ENCODE data around the gene CDC42EP2. TPM values are rescaled to one million over a fixed set of nuclear protein-coding genes. Genes with fewer than 3 reads are reported as not detected.

The CDC42EP2 gene
- total RNA-seq, 2 donors from 2014 or later: 7.7 to 8.7 TPM

DNA sequence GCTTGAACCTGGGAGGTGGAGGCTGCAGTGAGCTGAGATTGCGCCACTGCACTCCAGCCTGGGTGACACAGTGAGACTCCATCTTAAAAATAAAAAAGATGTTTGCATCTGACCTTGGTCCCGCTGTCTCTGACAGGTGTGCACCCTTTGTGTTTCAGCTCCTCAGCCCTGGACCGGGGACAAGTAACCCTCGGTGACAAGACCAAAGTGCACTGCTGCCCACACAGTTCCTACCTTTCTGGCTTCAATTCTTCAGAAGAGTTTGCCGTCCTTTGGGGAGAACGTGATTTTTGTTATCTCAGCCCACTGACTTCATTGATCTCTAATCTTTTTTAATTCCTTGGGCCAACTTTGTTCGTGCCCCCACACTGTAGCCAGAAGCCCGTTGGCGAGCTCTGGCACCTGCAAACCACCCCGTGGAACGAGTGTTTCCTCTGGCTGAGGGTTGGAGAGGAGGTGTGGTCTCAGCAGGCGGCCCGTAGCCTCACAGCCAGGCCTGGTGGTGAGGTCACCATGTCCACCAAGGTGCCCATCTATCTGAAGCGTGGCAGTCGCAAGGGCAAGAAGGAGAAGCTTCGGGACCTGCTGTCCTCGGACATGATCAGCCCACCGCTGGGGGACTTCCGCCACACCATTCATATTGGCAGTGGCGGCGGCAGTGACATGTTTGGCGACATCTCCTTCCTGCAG lies 5.9 kb downstream of the CDC42EP2 start:
- Histone ChIP-seq H3K27ac (no peak overlapping the region), H3K27me3 (replicated peaks; ENCODE audit: insufficient read depth) (no peaks in the 10 kb centered on the region), H3K4me1 (replicated peaks) (no peaks in the 10 kb centered on the region), H3K9me3 (no peaks in the 10 kb centered on the region), H3K36me3 (no peaks in the 10 kb centered on the region), H3K4me3 (no peak overlapping the region)
- 74% methylated on average over 18 of the region's 22 CpGs for WGBS
- intact Hi-C loops (cut with DNase I): no loop called here
- TF ChIP-seq CTCF (IDR thresholded peaks at IDR 0.05): no peak
- no peak for DNase-seq (ENCODE audit: low spot score)

DNA sequence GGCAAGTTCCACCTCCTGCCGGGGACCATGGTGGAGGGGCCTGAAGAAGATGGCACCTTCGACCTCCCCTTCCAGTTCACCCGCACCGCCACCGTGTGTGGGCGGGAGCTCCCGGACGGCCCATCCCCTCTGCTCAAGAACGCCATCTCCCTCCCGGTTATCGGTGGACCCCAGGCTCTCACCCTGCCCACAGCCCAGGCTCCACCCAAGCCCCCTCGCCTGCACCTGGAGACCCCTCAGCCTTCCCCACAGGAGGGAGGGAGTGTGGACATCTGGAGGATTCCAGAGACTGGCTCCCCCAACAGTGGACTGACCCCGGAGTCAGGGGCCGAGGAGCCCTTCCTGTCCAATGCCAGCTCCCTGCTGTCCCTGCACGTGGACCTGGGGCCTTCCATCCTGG lies 6.4 kb downstream of the CDC42EP2 start:
- Histone ChIP-seq H3K4me1 (replicated peaks) (no peaks in the 10 kb centered on the region), H3K27me3 (replicated peaks; ENCODE audit: insufficient read depth) (no peaks in the 10 kb centered on the region), H3K27ac (no peak overlapping the region), H3K36me3 (no peaks in the 10 kb centered on the region), H3K9me3 (no peaks in the 10 kb centered on the region), H3K4me3 (no peak overlapping the region)
- 81% methylated on average over 15 of the region's 15 CpGs for WGBS
- TF ChIP-seq CTCF (IDR thresholded peaks at IDR 0.05): no peak
- TF ChIP-seq POLR2AphosphoS5 (IDR thresholded peaks at IDR 0.05): no peak
- no peak for TF ChIP-seq POLR2A (IDR thresholded peaks at IDR 0.05)
- intact Hi-C loops (cut with DNase I): no loop called here
- no peak for DNase-seq (ENCODE audit: low spot score)

GRCh38 chr11:65321828-65322485 lies 7.3 kb downstream of the CDC42EP2 start:
- Histone ChIP-seq H3K27ac (no peak overlapping the region), H3K4me3 (no peak overlapping the region), H3K9me3 (no peaks in the 10 kb centered on the region), H3K27me3 (replicated peaks; ENCODE audit: insufficient read depth) (no peaks in the 10 kb centered on the region), H3K4me1 (replicated peaks) (no peaks in the 10 kb centered on the region), H3K36me3 (no peaks in the 10 kb centered on the region)
- peak; percentile 61 for DNase-seq (ENCODE audit: low spot score)
- intact Hi-C loops (cut with DNase I): no loop called here
- WGBS: 33% methylated on average over 10 of the region's 13 CpGs
- TF ChIP-seq POLR2A (IDR thresholded peaks at IDR 0.05) (no peak), POLR2AphosphoS5 (IDR thresholded peaks at IDR 0.05) (peak; percentile 49), CTCF (IDR thresholded peaks at IDR 0.05) (no peak)

GRCh38 chr11:65323813-65324212 lies 9.1 kb downstream of the CDC42EP2 start:
- intact Hi-C loops (cut with DNase I): no loop called here
- Histone ChIP-seq H3K36me3 (no peaks in the 10 kb centered on the region), H3K4me3 (no peak overlapping the region), H3K9me3 (no peaks in the 10 kb centered on the region), H3K4me1 (replicated peaks) (no peaks in the 10 kb centered on the region), H3K27me3 (replicated peaks; ENCODE audit: insufficient read depth) (no peaks in the 10 kb centered on the region), H3K27ac (no peak overlapping the region)
- WGBS: 76% methylated on average over 12 of the region's 12 CpGs
- TF ChIP-seq POLR2AphosphoS5 (IDR thresholded peaks at IDR 0.05): no peak
- TF ChIP-seq CTCF (IDR thresholded peaks at IDR 0.05): no peak
- no peak for TF ChIP-seq POLR2A (IDR thresholded peaks at IDR 0.05)
- DNase-seq (ENCODE audit: low spot score): no peak

- intact Hi-C loops (cut with DNase I): no loop called here
- TF ChIP-seq POLR2AphosphoS5 (IDR thresholded peaks at IDR 0.05) (no peak), POLR2A (IDR thresholded peaks at IDR 0.05) (no peak), CTCF (IDR thresholded peaks at IDR 0.05) (no peak)
- DNase-seq (ENCODE audit: low spot score): no peak
- Histone ChIP-seq H3K4me3 (no peak overlapping the region), H3K9me3 (no peaks in the 10 kb centered on the region), H3K27me3 (replicated peaks; ENCODE audit: insufficient read depth) (no peaks in the 10 kb centered on the region), H3K36me3 (no peaks in the 10 kb centered on the region), H3K27ac (no peak overlapping the region), H3K4me1 (replicated peaks) (no peaks in the 10 kb centered on the region)
- 91% methylated on average over 4 of the region's 4 CpGs for WGBS
Measured at GRCh38 chr11:65325435-65325834, 10.8 kb downstream of the CDC42EP2 start.

Measured in prostate gland (tissue), 2 donors.